Osteoblast (primary cell): ENCODE measurements around the gene TMTC2. TPM values are rescaled to one million over a fixed set of nuclear protein-coding genes. Genes with fewer than 3 reads are reported as not detected.

Source experiments
- DNase-seq: peaks from one replicate; pipeline ENCODE4 v3.0.0; 2011; ENCODE audit warnings: low spot score, mixed read lengths; ENCODE audit not compliant: insufficient read length; ENCODE audit errors: missing footprints
- H2AFZ ChIP-seq: 2 replicates; pipeline ENCODE4 v1.6.0; 2011; ENCODE audit warnings: mild to moderate bottlenecking, low read length
- H3K27ac ChIP-seq: 2 replicates; pipeline ENCODE4 v1.5.1; 2011; ENCODE audit warnings: mild to moderate bottlenecking, low read depth, low read length, moderate library complexity
- H3K27me3 ChIP-seq: 2 replicates; pipeline ENCODE4 v1.6.0; 2012; ENCODE audit warnings: mild to moderate bottlenecking, control low read depth, inconsistent platforms, low read length, moderate library complexity; ENCODE audit not compliant: insufficient read depth
- H3K36me3 ChIP-seq: 2 replicates; pipeline ENCODE4 v1.5.1; 2011; ENCODE audit warnings: mild to moderate bottlenecking, low read length, control low read depth, moderate library complexity; ENCODE audit not compliant: insufficient read depth
- H3K4me1 ChIP-seq: 2 replicates; pipeline ENCODE4 v1.5.1; 2011; ENCODE audit warnings: mild to moderate bottlenecking, low read length, control low read depth, moderate library complexity; ENCODE audit not compliant: insufficient read depth
- H3K4me2 ChIP-seq: 2 replicates; pipeline ENCODE4 v1.6.0; 2011; ENCODE audit warnings: mild to moderate bottlenecking, low read length; ENCODE audit not compliant: insufficient read depth
- H3K4me3 ChIP-seq: fragments of 200-600 bp; sonication (generic); 3 replicates; pipeline ENCODE4 v1.5.1; 2012; ENCODE audit warnings: mild to moderate bottlenecking, low read length, inconsistent platforms; ENCODE audit not compliant: insufficient read depth
- H3K79me2 ChIP-seq: 2 replicates; pipeline ENCODE4 v1.6.0; 2012; ENCODE audit warnings: mild to moderate bottlenecking, low read length, control low read depth, inconsistent platforms; ENCODE audit not compliant: insufficient read depth
- H3K9me3 ChIP-seq: 2 replicates; pipeline ENCODE4 v1.5.1; 2011; ENCODE audit warnings: low read depth, low read length, control low read depth
- H4K20me1 ChIP-seq: 2 replicates; pipeline ENCODE4 v1.6.0; 2012; ENCODE audit warnings: mild to moderate bottlenecking, low read length, control low read depth; ENCODE audit not compliant: insufficient read depth
- total RNA-seq: library from RNA; depleted of rRNA; stranded (reverse); fragments of >200 nt; gene quantifications from 2 replicates; pipeline ENCODE4 v1.2.3, GENCODE V29; 2012
- TF ChIP-seq, protein P1 (sequence below): IDR thresholded peaks from 2 replicates; pipeline ENCODE4 v1.5.1; 2011; ENCODE audit warnings: mild to moderate bottlenecking, low read depth, low read length, moderate library complexity; ENCODE audit errors: extremely low read depth

TMTC2 gene
- total RNA-seq, 1 donor: 2.5 TPM

DNA sequence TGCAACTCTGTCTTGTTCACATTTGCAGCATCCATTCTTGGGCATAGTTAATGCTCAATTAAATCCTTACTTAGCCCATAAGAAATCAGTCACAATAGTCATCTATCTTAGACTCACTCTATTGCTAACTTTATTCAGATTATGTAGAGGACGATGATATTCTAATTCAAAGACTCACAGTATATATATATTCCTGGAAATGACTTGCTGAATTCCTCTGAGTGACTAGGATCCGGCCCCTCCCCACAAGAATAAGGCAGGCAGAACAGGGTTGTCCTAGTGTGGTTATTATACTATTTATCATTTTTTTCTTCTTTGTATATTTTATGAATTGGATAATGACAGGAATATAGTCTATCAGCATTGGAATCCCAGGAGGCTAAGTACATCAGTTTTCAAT lies 275.1 kb downstream of the TMTC2 start:
- Histone ChIP-seq H3K4me1 (no peaks in the 10 kb centered on the region), H3K27me3 (no peaks in the 10 kb centered on the region), H3K4me3 (no peak overlapping the region), H3K4me2 (no peak overlapping the region), H3K27ac (no peak overlapping the region), H4K20me1 (no peaks in the 10 kb centered on the region), H3K9me3 (no peaks in the 10 kb centered on the region), H3K79me2 (no peaks in the 10 kb centered on the region), H2AFZ (no peak overlapping the region), H3K36me3 (no peaks in the 10 kb centered on the region)
- TF ChIP-seq, protein P1, sequence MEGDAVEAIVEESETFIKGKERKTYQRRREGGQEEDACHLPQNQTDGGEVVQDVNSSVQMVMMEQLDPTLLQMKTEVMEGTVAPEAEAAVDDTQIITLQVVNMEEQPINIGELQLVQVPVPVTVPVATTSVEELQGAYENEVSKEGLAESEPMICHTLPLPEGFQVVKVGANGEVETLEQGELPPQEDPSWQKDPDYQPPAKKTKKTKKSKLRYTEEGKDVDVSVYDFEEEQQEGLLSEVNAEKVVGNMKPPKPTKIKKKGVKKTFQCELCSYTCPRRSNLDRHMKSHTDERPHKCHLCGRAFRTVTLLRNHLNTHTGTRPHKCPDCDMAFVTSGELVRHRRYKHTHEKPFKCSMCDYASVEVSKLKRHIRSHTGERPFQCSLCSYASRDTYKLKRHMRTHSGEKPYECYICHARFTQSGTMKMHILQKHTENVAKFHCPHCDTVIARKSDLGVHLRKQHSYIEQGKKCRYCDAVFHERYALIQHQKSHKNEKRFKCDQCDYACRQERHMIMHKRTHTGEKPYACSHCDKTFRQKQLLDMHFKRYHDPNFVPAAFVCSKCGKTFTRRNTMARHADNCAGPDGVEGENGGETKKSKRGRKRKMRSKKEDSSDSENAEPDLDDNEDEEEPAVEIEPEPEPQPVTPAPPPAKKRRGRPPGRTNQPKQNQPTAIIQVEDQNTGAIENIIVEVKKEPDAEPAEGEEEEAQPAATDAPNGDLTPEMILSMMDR: no peak
- no peak for DNase-seq

- Histone ChIP-seq H3K9me3 (no peaks in the 10 kb centered on the region), H3K4me3 (no peak overlapping the region), H3K4me2 (no peak overlapping the region), H3K79me2 (no peaks in the 10 kb centered on the region), H3K36me3 (no peaks in the 10 kb centered on the region), H3K4me1 (no peaks in the 10 kb centered on the region), H3K27ac (no peak overlapping the region), H2AFZ (no peak overlapping the region), H3K27me3 (no peaks in the 10 kb centered on the region), H4K20me1 (no peaks in the 10 kb centered on the region)
- DNase-seq: no peak
- TF ChIP-seq, protein P1: no peak
Measured at GRCh38 chr12:82963956-82964355, 277.2 kb downstream of the TMTC2 start.

DNA sequence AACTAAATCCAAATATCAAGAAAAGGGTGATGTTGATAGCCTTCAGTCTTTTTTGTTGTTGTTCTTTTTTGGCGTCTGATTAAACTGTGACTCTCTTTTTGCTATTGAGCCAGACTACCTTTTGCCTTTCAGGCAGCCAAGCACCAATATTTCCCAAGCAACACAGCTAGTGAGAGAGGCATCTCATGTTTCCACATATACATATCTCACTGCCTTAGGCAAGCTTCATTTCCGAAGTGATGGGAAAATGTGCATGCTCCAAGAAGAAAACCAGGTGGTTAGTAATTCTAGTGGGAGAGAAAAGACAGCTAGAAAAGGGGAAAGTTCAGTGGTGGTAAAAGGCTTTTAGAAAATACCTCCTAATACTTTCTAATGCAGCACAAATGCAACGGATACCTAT lies 277.7 kb downstream of the TMTC2 start:
- no peaks in the 10 kb centered on the region for H3K9me3 ChIP-seq
- TF ChIP-seq, protein P1: no peak
- H2AFZ ChIP-seq: no peak overlapping the region
- no peaks in the 10 kb centered on the region for H3K79me2 ChIP-seq
- H3K4me1 ChIP-seq: no peaks in the 10 kb centered on the region
- no peaks in the 10 kb centered on the region for H3K36me3 ChIP-seq
- no peaks in the 10 kb centered on the region for H3K27me3 ChIP-seq
- no peak overlapping the region for H3K4me2 ChIP-seq
- DNase-seq: no peak
- no peak overlapping the region for H3K4me3 ChIP-seq
- H4K20me1 ChIP-seq: no peaks in the 10 kb centered on the region
- H3K27ac ChIP-seq: no peak overlapping the region

- Histone ChIP-seq H2AFZ (no peak overlapping the region), H3K27ac (no peak overlapping the region), H3K27me3 (no peaks in the 10 kb centered on the region), H3K4me1 (no peaks in the 10 kb centered on the region), H3K79me2 (no peaks in the 10 kb centered on the region), H3K4me3 (no peak overlapping the region), H3K36me3 (no peaks in the 10 kb centered on the region), H3K9me3 (no peaks in the 10 kb centered on the region), H4K20me1 (no peaks in the 10 kb centered on the region), H3K4me2 (no peak overlapping the region)
- TF ChIP-seq, protein P1: no peak
- no peak for DNase-seq
Measured at GRCh38 chr12:82966001-82966559, 279.4 kb downstream of the TMTC2 start.
